Measurements from ENCODE around the gene ACADSB.

ACADSB gene

DNA sequence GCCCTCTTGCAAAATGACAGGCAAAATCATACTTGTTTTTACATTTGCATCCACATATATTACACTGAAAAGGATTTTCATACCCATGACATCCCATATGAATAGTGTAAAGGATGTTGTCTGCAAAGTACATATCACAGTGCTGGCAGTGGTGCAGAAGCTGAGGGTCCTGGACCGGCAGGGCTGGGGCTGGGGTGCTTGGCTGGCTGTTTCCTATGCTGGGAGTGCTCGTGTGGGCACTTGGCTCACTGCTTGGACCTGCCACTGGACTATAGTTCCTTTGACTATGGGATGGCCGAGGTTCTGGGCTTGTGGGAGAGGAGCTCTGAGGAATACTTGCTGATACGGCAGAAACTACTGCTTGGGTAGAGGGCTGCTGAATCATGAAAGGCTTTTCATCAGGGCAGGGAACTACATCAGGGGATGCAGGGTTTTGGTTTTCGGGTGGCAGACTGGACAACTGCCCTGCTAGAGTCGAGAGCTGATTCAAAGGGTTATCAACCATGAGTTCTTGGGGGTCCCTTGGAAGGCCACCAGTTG is 14.9 kb upstream of the ACADSB start:
- H3K4me2 ChIP-seq (ENCODE audit: low read length) = no peak overlapping the region
- H3K4me1 ChIP-seq = peaks cover 4% of the 10 kb centered on the region
- no peaks in the 10 kb centered on the region for H3K27me3 ChIP-seq (ENCODE audit: control insufficient read depth, insufficient read depth, low read length)
- no peaks in the 10 kb centered on the region for H3K36me3 ChIP-seq (ENCODE audit: control insufficient read depth, insufficient read depth, low read length)
- no peak for TF ChIP-seq CTCF (IDR thresholded peaks at IDR 0.05)
- no peaks in the 10 kb centered on the region for H3K9me3 ChIP-seq (ENCODE audit: control insufficient read depth, low read length)
- H3K27ac ChIP-seq = no peak overlapping the region
- H3K79me2 ChIP-seq = no peaks in the 10 kb centered on the region
- H3K9ac ChIP-seq = no peak overlapping the region
- H3K4me3 ChIP-seq (ENCODE audit: low read depth, low read length) = no peak overlapping the region
- no peak overlapping the region for H2AFZ ChIP-seq

GRCh38 chr10:122995936-122996335 is 12.9 kb upstream of the ACADSB start:
- peaks cover 4% of the 10 kb centered on the region for H3K4me1 ChIP-seq
- H3K9me3 ChIP-seq (ENCODE audit: control insufficient read depth, low read length) = no peaks in the 10 kb centered on the region
- peaks cover 6% of the 10 kb centered on the region for H3K79me2 ChIP-seq
- TF ChIP-seq CTCF (IDR thresholded peaks at IDR 0.05) = no peak
- H3K4me3 ChIP-seq (ENCODE audit: low read depth, low read length) = no peak overlapping the region
- H3K27ac ChIP-seq = no peak overlapping the region
- H2AFZ ChIP-seq = no peak overlapping the region
- no peaks in the 10 kb centered on the region for H3K27me3 ChIP-seq (ENCODE audit: control insufficient read depth, insufficient read depth, low read length)
- no peak overlapping the region for H3K9ac ChIP-seq
- no peaks in the 10 kb centered on the region for H3K36me3 ChIP-seq (ENCODE audit: control insufficient read depth, insufficient read depth, low read length)
- no peak overlapping the region for H3K4me2 ChIP-seq (ENCODE audit: low read length)

GRCh38 chr10:122997864-122998263 is 10.9 kb upstream of the ACADSB start:
- H3K4me2 ChIP-seq (ENCODE audit: low read length) = no peak overlapping the region
- no peak overlapping the region for H2AFZ ChIP-seq
- peaks cover 4% of the 10 kb centered on the region for H3K4me1 ChIP-seq
- no peak overlapping the region for H3K9ac ChIP-seq
- H3K27me3 ChIP-seq (ENCODE audit: control insufficient read depth, insufficient read depth, low read length) = no peaks in the 10 kb centered on the region
- no peak overlapping the region for H3K4me3 ChIP-seq (ENCODE audit: low read depth, low read length)
- no peaks in the 10 kb centered on the region for H3K36me3 ChIP-seq (ENCODE audit: control insufficient read depth, insufficient read depth, low read length)
- H3K27ac ChIP-seq = no peak overlapping the region
- no peak for TF ChIP-seq CTCF (IDR thresholded peaks at IDR 0.05)
- H3K79me2 ChIP-seq = peaks cover 16% of the 10 kb centered on the region
- H3K9me3 ChIP-seq (ENCODE audit: control insufficient read depth, low read length) = no peaks in the 10 kb centered on the region

GRCh38 chr10:122998360-122998917 is 10.4 kb upstream of the ACADSB start:
- no peaks in the 10 kb centered on the region for H3K27me3 ChIP-seq (ENCODE audit: control insufficient read depth, insufficient read depth, low read length)
- H3K36me3 ChIP-seq (ENCODE audit: control insufficient read depth, insufficient read depth, low read length) = no peaks in the 10 kb centered on the region
- H3K9me3 ChIP-seq (ENCODE audit: control insufficient read depth, low read length) = no peaks in the 10 kb centered on the region
- TF ChIP-seq CTCF (IDR thresholded peaks at IDR 0.05) = no peak
- no peak overlapping the region for H3K9ac ChIP-seq
- H3K4me3 ChIP-seq (ENCODE audit: low read depth, low read length) = no peak overlapping the region
- H3K27ac ChIP-seq = no peak overlapping the region
- H3K79me2 ChIP-seq = peaks cover 18% of the 10 kb centered on the region
- H2AFZ ChIP-seq = no peak overlapping the region
- peaks cover 4% of the 10 kb centered on the region for H3K4me1 ChIP-seq
- no peak overlapping the region for H3K4me2 ChIP-seq (ENCODE audit: low read length)

DNA sequence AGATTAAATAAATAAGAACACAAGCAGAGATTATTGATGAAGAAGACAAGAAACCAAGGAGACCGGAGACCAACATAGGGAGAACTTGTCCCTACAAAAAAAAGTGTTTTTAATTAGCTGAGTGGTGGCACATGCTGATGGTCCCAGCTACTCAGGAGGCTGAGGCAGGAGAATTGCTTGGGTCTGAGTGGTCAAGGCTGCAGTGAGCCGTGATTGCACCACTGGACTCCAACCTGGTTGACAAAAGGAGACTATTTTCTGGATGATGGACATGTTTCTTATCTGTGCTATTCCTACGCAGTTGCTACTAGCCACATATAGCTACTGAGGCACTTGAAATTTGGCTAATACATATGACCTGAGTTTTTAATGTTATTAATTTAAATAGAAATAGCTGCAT is 9.9 kb upstream of the ACADSB start:
- no peak overlapping the region for H3K27ac ChIP-seq
- no peak overlapping the region for H3K9ac ChIP-seq
- H3K79me2 ChIP-seq = peaks cover 18% of the 10 kb centered on the region
- peaks cover 4% of the 10 kb centered on the region for H3K4me1 ChIP-seq
- no peak for TF ChIP-seq CTCF (IDR thresholded peaks at IDR 0.05)
- no peak overlapping the region for H3K4me2 ChIP-seq (ENCODE audit: low read length)
- no peak overlapping the region for H2AFZ ChIP-seq
- H3K4me3 ChIP-seq (ENCODE audit: low read depth, low read length) = no peak overlapping the region
- no peaks in the 10 kb centered on the region for H3K36me3 ChIP-seq (ENCODE audit: control insufficient read depth, insufficient read depth, low read length)
- no peaks in the 10 kb centered on the region for H3K27me3 ChIP-seq (ENCODE audit: control insufficient read depth, insufficient read depth, low read length)
- H3K9me3 ChIP-seq (ENCODE audit: control insufficient read depth, low read length) = no peaks in the 10 kb centered on the region

Data from parathyroid adenoma (tissue), 2 donors.